GM18907 (cell line): ENCODE data around the gene PSTPIP1.

Experiments used
- ATAC-seq: cut with Tn5 transposase; IDR thresholded peaks from one replicate; pipeline ENCODE4 v1.9.1; 2021; ENCODE audit warnings: mild to moderate bottlenecking, moderate library complexity; ENCODE audit not compliant: unreplicated experiment

Gene PSTPIP1

DNA sequence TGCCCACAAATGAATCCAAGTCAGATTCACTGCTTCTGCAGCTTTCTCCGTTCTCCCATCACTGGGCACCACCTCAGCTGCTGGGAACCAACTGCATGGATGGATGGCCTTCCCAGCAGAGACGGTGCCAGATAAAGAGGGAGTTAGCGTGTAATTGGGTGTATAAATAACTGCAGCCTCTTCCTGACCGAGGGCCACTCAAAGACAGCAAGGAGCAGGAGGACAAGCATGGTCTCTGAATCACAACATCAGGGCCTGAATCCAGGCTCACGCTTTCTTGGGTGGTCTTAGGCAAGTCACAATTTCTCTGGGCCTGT, 44.2 kb downstream of the PSTPIP1 start:
- ATAC-seq, result no peak

DNA sequence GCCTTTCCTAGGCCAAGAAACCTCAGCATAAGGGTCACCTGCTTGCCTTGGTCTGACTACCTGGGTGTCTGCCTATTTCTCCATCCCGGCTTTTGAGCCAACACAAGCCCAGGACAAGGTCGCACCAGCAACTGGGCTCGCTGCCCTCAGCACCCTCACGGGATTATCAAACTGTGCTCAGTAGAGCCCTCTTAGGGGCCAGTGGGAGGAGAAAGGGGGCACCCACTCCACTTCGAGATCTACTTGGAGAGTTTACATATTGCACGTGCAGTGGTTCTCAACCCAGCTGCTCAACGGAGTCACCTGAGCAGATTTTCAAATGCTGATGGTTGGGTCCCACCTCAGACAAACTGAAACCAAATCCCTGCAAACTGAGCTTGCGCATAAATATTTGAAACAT, 44.9 kb downstream of the PSTPIP1 start:
- no peak for ATAC-seq

DNA sequence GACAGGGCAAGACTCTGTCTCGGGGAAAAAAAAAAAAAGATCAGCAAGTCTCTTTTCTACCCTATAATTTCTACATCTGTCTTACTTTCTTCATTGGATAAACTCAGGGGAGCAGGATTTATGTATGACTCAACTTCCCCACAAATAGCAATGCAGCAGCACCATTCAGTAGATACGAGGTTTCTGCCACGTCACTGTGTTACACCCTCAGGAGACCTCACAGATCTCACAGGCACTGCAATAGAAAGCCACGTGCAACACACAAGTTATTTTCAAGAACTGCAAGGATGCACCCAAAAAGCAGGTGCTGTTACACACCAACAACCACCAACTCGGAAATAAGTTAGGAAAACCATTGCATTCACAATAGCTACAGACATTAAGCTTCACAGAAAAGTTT, 45.7 kb downstream of the PSTPIP1 start:
- ATAC-seq, result no peak

DNA sequence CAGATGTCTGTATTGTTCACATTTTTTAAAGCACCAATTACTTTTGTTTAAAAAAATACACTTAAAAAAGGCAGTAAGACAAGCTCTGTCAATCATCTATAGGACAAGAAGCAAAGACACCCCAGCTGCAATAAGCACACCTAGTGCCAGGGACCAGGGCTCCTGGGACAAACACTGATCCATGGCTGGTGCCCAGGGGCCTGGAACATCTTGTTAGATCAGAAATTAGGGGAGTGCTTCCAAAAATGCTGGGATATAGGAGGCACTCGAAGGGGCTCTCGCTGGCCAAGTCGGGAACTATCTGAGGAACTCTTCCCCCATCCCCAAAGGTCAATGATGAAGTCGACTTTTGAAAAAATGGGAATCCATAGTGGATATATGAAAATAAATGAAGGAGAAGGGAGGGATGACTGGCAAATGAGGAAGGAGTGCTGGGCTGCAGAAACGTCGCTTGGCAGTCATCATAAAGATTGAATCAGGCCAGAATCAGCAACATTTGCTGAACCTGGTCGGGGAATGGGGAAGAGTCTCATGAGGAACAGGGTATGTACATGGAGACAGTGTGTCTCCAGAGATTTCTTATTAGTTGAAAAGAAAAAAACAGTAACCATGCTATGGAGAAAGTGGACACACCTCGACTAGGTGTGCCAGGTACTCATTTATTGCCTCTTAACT, 47.5 kb downstream of the PSTPIP1 start:
- no peak for ATAC-seq

DNA sequence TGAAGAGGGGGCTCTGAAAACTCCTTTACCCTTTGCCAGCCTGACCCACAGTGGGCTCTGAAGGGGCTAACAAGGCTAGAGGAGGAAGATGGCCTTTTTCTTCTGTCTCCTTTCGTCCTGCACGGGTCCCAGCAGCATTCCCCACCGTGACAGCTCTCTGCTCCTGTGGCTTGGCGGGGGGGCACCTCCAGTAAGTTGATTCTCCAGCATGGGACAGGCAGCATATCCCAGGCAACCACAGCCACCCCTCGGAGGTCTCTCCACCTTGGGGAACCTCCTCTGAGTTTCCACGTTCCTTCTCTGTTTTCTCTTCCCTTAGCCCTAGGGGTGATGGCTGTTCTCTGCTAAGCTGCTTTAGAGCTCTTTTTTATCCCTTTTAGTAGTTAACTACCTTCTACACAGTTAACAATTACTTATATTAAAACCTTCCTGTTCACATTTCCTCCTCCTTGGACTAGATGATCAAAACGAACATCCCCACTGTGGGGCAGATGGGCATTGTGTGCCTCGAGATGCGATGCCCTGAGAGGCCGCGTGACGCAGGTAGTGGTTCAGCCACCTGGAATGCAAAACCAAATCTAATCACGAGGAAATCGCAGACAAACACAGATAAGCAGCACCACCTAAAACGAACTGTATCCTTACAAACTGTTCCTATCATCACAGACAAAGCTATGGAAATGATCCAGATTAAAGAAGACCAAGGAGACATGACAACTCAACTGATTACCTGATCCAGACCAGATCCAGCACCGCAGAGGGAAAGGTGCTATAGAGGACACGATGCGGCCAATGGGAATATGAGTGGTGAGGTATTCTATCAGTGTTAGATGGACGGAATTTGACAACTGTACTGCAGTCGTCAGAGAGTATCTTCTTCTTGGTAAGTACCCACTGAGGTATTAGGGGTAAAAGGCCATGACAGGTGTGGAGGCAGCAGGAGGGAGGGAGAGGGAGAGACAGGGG, 48.3 kb downstream of the PSTPIP1 start:
- no peak for ATAC-seq

DNA sequence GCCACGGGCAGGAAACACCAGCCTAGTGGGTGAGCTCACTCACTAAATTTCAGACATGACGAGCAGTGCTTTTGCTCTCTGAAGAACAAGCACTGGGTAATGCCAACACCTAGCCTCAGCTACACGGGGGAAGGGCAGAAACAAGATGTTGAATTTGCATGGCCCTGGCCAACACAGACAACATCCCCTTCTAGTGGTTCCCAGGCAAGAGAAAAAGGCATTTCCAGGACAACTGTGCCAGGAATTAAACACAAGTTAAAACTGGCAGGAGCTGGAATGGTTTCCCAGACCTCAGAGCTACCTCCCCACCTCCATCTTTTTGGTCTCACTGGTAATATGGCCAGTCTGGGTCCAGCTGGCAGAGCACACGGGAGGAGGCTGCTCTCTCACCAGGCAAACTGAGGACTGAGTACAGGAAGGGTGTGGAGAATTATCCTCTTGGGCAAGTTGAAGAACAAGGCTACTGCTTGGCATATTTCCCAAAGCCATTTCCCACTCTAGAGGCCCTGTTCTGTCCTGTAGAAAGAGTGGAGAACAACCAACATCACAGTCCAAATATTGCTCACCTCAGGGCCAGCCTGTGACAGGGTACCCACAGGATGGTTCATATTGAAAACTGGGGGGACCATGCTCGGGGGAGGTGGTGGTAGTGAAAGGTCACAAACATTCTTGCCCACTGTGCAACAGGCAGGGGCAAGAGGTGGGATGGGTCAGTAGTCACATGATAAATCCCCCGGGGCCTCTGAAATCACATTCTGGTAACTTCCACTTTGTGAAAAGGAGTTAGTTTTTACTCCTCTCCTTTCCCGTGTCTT, 49.5 kb downstream of the PSTPIP1 start:
- ATAC-seq, result no peak

DNA sequence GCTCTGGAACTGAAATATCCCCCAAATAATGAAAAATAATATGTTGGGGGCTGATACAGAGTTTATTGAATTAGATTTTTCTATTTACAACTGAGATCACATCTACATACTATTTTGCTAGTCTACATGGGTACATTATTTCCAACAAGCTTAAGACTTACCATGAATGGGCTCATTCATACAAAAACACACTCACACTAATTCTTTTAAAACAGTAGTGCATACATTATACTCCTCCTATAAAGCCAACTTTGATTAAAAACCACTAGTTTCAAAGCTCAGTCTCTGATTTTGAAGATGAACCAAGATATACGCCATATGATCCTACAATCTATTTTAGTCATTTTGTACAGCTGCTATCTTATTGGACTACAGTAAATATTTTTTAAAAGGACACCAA, 51.1 kb downstream of the PSTPIP1 start:
- no peak for ATAC-seq

DNA sequence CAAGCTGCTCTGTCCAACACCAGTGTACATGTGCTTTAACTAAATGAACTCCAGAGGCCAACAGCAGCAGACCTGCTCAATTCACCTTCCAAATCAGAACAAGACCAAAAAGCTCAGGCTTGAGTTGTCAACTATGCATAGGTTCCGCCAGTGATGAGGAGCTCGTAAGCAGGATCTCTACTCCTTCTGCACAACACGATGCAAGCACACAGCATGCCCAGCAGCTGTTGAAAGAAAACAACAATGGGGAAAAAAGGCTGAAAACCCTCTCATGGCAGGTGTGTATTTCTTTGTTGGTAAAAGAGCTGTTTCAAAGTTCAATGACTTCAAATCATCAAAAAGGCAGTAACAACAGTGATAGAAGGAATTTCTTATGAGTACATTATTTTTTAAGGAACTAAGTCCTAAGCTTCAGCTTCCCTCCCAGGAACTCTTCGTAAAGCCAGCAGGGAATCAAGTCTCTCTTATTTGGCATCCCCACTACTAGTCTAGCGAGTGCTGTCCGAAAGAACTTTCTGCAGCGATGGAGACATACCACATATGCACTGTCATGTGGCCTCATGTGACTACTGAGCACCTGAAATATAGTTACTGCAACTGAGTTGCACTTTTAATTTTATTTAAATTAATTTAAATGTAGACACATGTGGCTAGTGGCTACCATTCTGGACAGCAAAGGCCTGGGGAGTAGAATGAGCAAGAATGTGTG, 51.9 kb downstream of the PSTPIP1 start:
- no peak for ATAC-seq

DNA sequence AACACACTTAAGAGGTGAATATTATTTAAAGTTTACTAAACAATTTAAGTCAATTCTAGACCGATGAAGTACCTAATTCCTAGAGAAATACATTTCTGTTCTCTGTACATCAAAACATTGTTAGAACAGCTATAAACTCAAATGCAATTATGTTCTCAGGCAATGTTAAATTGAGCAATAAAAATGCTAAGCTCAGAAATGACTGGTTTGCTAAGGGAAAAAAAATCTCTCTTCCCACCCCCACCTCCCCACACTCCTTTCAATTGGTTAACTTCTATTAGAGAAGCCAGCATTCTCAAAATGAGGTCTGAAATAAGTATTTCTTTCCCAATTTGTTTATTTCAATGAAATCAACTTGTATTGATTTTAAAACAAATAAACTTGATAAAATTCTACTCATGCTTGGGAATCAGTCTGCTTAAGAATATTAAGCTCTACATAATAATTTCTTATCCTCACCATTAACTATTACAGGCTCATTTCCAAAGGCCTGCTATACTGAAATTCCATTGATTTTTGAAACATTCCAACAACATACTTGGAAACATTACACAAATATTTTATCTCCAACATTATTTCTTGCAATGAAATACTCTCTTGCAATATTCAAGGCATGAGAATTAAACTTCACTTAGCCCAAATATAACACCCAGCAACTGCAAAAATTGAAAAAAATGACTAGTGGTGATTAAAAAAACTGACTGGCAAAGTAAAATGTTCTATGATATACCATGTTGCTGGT, 53.4 kb downstream of the PSTPIP1 start:
- ATAC-seq, result no peak

DNA sequence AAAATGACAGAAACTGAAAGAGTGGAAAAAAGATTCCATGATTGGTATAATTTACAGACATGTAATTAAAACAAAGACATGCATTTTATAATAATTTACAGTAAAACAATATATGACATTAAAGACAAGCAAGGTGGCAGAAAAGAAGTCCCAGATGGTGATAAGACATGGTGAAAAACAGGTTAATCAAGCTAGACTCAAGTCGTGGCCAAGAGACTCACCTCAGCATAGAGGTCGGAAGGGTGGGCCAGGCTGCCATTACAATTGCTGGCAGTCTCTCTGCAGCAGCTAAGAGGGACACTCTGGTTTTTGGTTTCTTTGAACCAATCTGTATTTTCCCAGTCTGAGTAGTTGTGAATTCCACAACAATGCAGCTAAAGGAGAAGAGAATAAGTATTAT, 57.6 kb downstream of the PSTPIP1 start:
- ATAC-seq, result no peak

DNA sequence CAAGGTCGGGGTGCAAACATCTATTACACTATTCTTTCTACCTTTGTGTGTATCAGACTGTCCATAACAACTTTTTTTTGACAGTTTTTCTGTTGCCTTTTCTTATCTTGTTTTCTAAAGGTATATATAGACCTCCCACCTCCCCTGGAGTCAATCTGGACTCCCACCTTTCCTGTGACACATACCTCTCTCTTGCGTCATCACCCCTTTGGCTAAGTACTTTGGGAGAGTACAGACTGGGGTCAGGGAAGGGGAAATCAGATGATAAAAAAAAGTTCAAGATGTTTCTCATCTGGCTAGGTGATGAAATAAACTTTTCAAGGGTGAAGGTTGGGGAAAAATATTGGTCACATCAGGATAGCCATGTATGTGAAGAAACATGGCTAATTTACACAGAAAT, 58.8 kb downstream of the PSTPIP1 start:
- no peak for ATAC-seq

DNA sequence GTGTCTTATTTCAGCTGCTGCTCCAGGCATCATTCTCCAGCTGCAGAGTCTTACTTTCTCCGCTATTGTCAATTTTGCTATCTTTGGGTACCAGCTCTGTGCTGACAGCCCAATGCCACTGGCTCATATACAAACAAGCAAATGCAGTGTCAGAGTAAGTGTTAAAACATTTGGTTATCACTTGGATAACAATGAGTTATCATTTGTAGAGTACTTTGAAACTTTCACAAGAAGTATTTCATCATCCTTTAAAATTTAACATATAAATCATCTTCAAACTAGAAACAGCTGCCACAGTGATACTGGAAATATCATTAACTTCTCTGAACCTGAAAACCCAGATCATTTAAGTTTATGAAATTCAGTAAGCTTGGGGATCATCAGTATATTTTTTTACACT, 62.1 kb downstream of the PSTPIP1 start:
- ATAC-seq, result no peak

DNA sequence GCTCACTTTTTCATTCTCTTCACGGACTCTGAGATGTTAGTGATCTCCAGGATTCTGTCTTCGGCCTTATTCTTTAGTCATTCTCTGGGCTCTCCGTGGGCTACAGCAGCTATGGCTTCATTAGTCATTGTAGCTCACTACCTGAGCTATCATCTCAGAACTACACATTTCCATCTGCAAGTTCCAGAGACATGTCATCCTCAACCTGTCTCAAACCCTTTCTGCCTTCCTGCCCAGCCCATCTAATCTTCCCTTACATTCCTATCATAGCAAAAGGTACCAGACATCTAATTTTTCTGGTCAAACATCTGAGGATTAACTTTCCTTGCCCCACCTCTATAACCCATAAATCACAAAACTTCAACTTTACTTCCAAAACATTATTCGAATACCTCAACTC, 62.8 kb downstream of the PSTPIP1 start:
- no peak for ATAC-seq

DNA sequence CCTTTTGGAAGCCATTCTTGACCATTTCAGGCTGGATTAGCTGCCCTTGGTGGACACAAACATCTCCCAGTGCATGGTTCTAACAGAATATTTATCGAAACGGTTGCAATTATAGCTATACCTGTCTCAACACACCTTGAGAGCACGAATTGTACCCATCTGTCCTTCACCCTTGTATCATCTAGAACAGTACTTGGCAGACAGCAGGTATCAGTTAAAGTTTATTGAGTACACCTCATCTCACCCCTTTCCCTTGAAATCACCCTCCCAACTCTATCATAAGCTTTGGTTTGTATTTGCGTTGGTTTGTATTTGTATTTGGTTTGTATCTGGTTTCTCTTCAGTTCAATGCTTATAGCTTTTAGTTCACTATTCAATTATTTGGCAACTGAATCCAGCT, 63.5 kb downstream of the PSTPIP1 start:
- no peak for ATAC-seq

DNA sequence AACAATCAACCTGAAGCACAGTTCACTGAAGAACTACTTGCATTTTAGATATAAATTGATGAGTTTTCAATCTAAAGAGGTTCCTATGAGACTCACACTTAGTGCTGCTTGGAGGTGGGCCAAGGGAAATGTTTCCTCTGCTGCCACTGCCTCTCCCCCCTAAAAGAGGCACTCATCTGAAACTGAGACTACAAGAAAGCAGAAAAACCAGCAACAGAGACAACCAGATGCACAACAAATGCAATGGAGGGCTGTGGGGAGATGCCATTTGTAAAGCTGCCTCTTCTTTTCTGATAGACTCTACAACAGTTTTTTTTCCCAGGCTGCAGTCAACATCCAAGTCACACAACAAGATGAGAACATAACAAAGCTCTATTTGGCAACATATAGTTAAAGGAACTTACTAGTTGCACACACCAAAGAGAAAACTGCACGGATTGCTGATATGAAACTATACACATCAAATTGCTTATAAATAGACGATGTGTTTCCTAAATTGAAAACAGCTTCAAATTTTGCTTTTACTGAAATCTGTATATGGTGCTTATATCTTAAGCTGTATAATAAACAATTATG, 64.9 kb downstream of the PSTPIP1 start:
- no peak for ATAC-seq

DNA sequence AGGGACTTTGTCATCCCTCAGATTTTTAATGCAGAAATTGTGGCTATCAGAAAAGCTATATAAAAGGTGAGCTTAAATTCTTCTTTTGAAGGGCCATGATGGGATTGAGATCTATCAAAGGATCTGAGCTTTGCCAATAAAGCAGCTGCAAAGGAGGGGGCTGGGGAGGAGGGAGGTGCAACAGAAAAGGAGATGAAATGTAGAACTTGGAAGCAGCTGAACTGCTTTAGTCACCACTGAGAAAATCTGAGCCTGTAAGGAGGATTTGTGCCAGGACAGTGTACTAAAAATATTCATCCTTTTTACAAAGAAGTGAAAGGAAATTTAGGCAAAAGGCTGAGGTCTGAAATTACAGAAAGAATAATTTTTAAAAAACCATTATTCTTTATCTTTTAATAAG, 65.6 kb downstream of the PSTPIP1 start:
- ATAC-seq, result no peak

DNA sequence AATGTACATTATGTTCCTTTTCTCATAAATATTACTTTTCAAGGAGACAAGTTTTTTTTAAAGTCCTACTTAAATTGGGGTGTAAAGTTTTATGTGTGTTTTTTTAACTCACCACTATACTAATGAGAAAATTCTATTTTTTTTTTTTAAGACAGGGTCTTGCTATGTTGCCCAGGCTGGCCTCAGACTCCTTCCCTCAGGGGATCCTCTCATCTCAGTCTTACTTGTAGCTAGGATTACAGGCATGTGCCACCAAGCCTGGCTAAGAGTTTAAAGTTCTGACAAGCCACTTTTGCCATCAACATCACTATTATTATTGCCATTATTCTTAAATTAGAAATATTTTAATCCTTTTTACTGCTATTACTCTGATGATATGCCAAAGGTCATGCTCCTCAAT, 68.3 kb downstream of the PSTPIP1 start:
- ATAC-seq, result no peak

DNA sequence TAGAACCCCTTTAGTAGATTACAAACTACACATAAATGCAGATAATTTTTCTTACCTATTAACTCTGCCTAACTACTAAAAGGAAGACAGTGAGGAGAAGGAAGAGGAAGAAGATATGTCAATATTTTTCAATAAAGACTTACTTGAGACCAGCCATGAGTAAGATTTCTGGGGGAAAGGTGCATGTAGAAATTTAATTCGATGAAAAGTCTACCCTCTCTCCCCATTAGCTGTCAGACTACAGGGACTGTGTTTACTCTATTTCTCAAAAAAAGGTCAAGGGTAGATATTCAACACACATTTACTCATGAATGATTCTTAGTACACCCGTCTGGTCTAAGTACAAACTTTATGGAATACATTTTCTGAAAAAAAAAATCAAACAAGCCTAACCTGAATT, 69.1 kb downstream of the PSTPIP1 start:
- ATAC-seq, result no peak

DNA sequence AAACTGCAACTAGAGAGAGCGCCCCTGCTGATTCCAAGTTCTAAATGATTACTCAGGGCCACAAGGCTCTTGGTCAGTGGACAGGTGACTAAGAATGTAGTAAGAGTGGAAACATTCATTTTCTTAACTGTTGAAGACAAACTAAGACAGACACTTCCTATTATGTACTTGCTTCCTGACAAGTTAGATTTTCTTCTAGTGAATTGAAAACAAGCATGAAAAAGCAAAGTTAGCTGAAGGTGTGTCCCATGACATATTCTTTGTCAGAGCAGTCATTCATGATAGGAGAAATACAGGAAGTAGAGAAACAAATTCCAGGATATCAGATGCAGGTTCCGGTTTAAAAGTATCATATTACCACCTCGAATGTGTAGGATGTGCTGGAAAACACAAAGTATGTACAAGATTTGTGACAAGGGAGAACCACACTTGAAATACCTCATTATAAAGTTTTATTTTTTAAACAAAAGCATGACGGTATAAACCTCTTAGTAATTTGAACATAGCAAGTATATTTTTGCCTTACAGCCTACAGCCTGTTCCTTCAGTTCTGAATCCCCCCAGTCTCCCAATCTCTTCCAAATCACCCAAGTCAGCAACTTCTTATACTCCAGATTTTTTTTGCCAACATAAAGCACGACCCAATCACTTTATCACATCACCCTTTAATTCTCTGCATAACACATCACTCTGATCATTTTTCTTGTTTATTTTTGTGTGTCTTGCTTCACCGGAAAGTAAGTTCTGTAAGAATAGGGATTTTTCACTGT, 69.8 kb downstream of the PSTPIP1 start:
- ATAC-seq, result no peak
